Measurements from ENCODE around the gene MXD4. TPM values are rescaled to one million over a fixed set of nuclear protein-coding genes. Genes with fewer than 3 reads are reported as not detected.

MXD4 gene
- total RNA-seq, 4 donors from 2014 or later: 20.4 to 29.4 (median 27.7) TPM

DNA sequence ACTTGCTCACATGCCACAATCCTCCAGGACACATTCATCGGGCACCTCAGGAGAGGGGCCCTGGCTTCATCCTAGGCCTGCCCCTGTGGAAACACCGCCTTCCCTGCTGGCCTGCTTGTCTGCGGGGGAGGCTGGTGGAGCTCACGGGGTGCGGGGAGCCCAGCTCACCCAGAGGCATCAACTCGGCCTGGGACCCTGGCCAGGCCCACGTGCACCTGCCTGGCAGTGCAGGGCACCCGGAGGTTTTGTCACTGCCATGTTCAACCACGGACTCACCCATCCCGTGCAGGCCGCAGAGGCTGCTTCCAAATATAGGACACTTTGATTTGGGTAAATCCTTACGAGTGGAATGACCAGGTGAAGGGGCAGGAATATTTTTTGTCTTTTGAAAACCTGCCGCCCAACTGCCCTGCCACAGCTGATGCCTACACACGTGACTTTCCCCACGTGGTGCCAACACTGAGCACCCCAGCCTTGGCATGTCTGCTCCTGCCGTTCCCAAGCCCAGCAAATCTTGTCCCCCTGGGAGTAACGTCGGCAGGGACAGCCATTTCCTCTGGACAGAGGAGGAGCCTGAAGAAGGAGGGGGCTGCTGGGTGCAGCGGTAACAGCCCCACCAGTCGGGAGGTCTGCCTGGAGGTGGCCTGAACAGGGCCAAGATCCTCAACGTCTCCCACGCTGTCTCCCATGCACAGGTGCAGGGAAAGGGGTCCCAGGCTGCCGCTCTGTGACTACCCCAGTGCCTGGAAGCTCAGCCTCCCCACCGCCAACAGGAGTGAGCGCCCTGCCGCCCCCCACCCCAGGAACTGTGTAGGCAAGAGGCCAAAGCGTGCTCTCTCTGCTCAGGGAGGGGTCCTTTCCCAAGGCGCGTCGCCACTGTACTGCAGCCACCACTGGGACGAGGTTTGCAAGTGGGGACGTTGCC is 8.5 kb downstream of the MXD4 start:
- no peak for TF ChIP-seq POLR2A (IDR thresholded peaks at IDR 0.05)
- TF ChIP-seq, protein P1, sequence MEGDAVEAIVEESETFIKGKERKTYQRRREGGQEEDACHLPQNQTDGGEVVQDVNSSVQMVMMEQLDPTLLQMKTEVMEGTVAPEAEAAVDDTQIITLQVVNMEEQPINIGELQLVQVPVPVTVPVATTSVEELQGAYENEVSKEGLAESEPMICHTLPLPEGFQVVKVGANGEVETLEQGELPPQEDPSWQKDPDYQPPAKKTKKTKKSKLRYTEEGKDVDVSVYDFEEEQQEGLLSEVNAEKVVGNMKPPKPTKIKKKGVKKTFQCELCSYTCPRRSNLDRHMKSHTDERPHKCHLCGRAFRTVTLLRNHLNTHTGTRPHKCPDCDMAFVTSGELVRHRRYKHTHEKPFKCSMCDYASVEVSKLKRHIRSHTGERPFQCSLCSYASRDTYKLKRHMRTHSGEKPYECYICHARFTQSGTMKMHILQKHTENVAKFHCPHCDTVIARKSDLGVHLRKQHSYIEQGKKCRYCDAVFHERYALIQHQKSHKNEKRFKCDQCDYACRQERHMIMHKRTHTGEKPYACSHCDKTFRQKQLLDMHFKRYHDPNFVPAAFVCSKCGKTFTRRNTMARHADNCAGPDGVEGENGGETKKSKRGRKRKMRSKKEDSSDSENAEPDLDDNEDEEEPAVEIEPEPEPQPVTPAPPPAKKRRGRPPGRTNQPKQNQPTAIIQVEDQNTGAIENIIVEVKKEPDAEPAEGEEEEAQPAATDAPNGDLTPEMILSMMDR (IDR thresholded peaks at IDR 0.05 in 4 of 5, conservative IDR thresholded peaks at IDR 0.05 in 1 of 5): no peak
- Histone ChIP-seq H3K4me3 (no peak overlapping the region), H3K36me3 (peaks cover 0 to 51% of the 10 kb centered on the region in 2 donors), H3K4me1 (peaks cover 30 to 61% of the 10 kb centered on the region in 2 donors), H3K27me3 (no peaks in the 10 kb centered on the region), H3K27ac (peak overlapping the region in 2 of 4 donors; percentile 7 to 39), H3K9me3 (no peaks in the 10 kb centered on the region)
- intact Hi-C loops (cut with DNase I; ENCODE audit: low total_unique reads) (no loop called here), in situ Hi-C loops (cut with MboI; ENCODE audit: low sequenced_read_pairs in 4 of 4) (no loop called here)
- no peak for ATAC-seq
- DNase-seq: peak in 1 of 2 donors; percentile 2

DNA sequence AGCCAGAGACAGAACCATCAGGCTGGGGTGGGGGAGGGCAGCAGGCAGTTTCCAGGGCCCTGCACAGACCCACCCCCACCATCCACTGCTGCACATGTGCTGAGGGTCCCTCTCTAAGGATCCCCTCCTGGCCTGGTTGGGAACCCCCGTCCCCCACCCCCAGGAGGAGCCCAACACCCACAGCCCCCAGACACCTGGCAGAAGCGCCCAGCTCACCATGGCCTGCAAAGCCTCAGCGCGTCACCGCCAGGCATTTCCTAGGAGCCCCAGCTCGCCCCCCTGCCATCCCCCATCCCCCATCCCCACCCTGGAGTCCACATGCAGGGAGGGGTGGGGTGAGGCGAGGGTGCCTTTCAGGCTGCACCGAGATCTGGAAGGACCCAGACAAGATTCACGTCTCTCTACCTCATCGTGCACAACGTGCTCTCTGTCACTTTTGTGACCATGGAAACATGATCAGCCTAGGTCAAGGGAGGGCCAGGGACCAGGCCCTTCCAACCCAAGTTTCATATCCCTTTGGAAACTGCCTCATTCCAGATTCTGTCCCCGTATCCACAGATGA is 9.3 kb downstream of the MXD4 start:
- intact Hi-C loops (cut with DNase I; ENCODE audit: low total_unique reads) (no loop called here), in situ Hi-C loops (cut with MboI; ENCODE audit: low sequenced_read_pairs in 4 of 4) (no loop called here)
- H3K27ac ChIP-seq: peak overlapping the region in 2 of 4 donors; percentile 7 to 39
- peaks cover 23 to 53% of the 10 kb centered on the region in 2 donors for H3K4me1 ChIP-seq
- ATAC-seq (no peak), DNase-seq (no peak)
- H3K36me3 ChIP-seq: peaks cover 0 to 51% of the 10 kb centered on the region in 2 donors
- H3K9me3 ChIP-seq: no peaks in the 10 kb centered on the region
- no peak overlapping the region for H3K4me3 ChIP-seq
- TF ChIP-seq, protein P1 (IDR thresholded peaks at IDR 0.05 in 4 of 5, conservative IDR thresholded peaks at IDR 0.05 in 1 of 5): no peak
- TF ChIP-seq POLR2A (IDR thresholded peaks at IDR 0.05): no peak
- H3K27me3 ChIP-seq: no peaks in the 10 kb centered on the region

DNA sequence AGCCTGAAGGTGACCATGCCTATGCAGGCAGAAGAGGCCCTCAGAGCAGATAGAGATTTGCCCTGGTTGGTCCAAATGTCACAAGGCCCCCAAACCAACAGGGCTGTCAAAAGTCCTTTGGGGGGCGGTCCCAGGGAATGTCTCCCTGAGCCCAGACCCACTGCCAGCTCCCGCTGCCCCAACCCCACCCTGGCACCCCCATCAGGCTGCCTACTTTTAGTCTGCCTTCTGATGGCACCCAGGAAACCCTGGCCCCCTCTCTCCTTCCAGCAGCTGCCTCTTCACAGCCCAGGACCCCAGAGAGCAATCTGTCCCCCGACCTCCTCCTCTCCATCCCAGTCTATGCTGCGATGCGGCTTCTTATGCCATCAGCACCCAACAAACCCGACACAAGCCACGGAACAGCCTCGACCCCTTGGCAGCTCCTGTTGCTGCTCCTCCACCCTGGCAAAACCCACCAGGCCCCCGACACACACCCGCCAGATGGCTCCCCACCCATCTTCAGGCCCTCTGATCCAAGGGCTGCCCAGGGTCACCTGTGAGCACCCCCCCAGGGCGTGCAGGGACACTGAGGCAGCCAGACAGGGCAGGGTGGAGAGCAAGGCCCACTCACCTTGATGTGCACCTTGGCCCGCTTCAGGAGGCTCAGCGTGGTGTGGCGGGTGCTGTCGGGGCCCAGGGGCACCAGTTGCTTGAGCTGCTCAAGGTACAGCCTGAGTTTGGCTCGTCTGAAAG is 9.9 kb downstream of the MXD4 start:
- in situ Hi-C loops (cut with MboI; ENCODE audit: low sequenced_read_pairs in 4 of 4) (no loop called here), intact Hi-C loops (cut with DNase I; ENCODE audit: low total_unique reads) (no loop called here)
- DNase-seq (no peak), ATAC-seq (no peak)
- no peaks in the 10 kb centered on the region for H3K27me3 ChIP-seq
- TF ChIP-seq, protein P1 (IDR thresholded peaks at IDR 0.05 in 4 of 5, conservative IDR thresholded peaks at IDR 0.05 in 1 of 5): no peak
- TF ChIP-seq POLR2A (IDR thresholded peaks at IDR 0.05): no peak
- no peaks in the 10 kb centered on the region for H3K9me3 ChIP-seq
- H3K27ac ChIP-seq: peak overlapping the region in 1 of 4 donors; percentile 31
- H3K4me1 ChIP-seq: peaks cover 20 to 46% of the 10 kb centered on the region in 2 donors
- no peak overlapping the region for H3K4me3 ChIP-seq
- peaks cover 0 to 51% of the 10 kb centered on the region in 2 donors for H3K36me3 ChIP-seq

DNA sequence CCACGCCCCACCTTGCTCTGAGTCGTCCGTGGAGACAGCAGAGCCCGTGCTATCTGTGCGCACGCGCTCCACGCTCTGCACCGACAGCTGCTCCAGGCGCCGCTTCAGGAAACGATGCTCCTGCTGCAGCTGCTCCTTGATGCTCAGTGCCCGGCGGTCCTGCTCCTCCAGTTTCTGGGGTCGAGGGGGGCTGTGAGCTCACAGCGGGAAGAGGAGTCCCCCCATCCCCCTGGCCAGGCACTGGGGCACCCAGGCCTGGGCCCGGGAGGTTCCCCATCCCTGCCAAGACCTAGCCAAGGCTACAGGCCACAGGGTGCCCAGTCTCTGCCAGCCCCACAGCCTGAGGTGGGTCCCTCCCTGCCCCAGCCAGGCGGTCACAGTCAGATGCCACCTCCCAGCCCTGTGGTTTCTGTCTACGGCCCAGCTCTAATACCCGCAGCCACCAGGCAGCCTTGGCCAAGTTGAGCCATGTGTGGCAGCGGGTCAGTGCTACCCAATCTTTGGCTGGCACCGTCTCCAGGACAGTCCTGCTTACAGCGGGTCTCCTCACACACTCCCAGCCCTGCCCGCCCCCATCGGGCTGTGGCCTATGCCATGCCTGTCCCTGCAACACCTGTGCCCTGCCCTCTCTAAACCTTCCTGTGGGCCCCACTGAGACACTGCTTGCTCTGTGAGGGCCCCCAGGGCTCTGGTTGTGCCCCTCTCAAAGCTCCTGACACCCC is 10.7 kb downstream of the MXD4 start:
- Histone ChIP-seq H3K27ac (peak overlapping the region in 1 of 4 donors; percentile 31), H3K36me3 (peaks cover 0 to 51% of the 10 kb centered on the region in 2 donors), H3K9me3 (no peaks in the 10 kb centered on the region), H3K4me3 (no peak overlapping the region), H3K4me1 (peaks cover 12 to 39% of the 10 kb centered on the region in 2 donors), H3K27me3 (no peaks in the 10 kb centered on the region)
- ATAC-seq (no peak), DNase-seq (peak in 1 of 2 donors; percentile 2)
- in situ Hi-C loops (cut with MboI; ENCODE audit: low sequenced_read_pairs in 4 of 4) (no loop called here), intact Hi-C loops (cut with DNase I; ENCODE audit: low total_unique reads) (no loop called here)
- TF ChIP-seq POLR2A (IDR thresholded peaks at IDR 0.05): no peak
- TF ChIP-seq, protein P1 (IDR thresholded peaks at IDR 0.05 in 4 of 5, conservative IDR thresholded peaks at IDR 0.05 in 1 of 5): no peak
